HEK293 (cell line): ENCODE results near the gene RRN3.

Source experiments
- GLIS2 ChIP-seq: fragments of 450-650 bp; formaldehyde crosslinking; IDR thresholded peaks from 2 replicates; pipeline ENCODE4 v1.5.1; 2016; ENCODE audit warnings: missing biosample characterization, missing genetic modification characterization
- INSM2 ChIP-seq: fragments of 450-650 bp; formaldehyde crosslinking; IDR thresholded peaks from 2 replicates; pipeline ENCODE4 v1.5.1; 2016; ENCODE audit warnings: missing biosample characterization, missing genetic modification characterization
- KLF1 ChIP-seq: fragments of 450-650 bp; formaldehyde crosslinking; IDR thresholded peaks from 2 replicates; pipeline ENCODE4 v1.5.1; 2016; ENCODE audit warnings: missing biosample characterization, missing genetic modification characterization
- KLF8 ChIP-seq: fragments of 450-650 bp; formaldehyde crosslinking; IDR thresholded peaks from 2 replicates; pipeline ENCODE4 v1.5.1; 2016; ENCODE audit warnings: missing biosample characterization, missing genetic modification characterization
- PRDM6 ChIP-seq: fragments of 450-650 bp; formaldehyde crosslinking; IDR thresholded peaks from 2 replicates; pipeline ENCODE4 v1.5.1; 2017; ENCODE audit warnings: missing biosample characterization, missing genetic modification characterization
- SP7 ChIP-seq: fragments of 450-650 bp; formaldehyde crosslinking; IDR thresholded peaks from 2 replicates; pipeline ENCODE4 v1.5.1; 2016; ENCODE audit warnings: missing biosample characterization, missing genetic modification characterization
- WT1 ChIP-seq: fragments of 450-650 bp; formaldehyde crosslinking; IDR thresholded peaks from 2 replicates; pipeline ENCODE4 v1.5.1; 2016; ENCODE audit warnings: missing biosample characterization, missing genetic modification characterization
- ZBTB11 ChIP-seq: fragments of 450-650 bp; formaldehyde crosslinking; conservative IDR thresholded peaks from 2 replicates; pipeline ENCODE4 v1.5.1; 2016; ENCODE audit warnings: low read depth, missing biosample characterization, missing genetic modification characterization
- ZBTB6 ChIP-seq: fragments of 450-650 bp; formaldehyde crosslinking; IDR thresholded peaks from 2 replicates; pipeline ENCODE4 v1.5.1; 2017; ENCODE audit warnings: missing biosample characterization, missing genetic modification characterization
- ZEB2 ChIP-seq: fragments of 450-650 bp; formaldehyde crosslinking; IDR thresholded peaks from 2 replicates; pipeline ENCODE4 v1.5.1; 2016; ENCODE audit warnings: missing biosample characterization, missing genetic modification characterization
- ZFP41 ChIP-seq: fragments of 450-650 bp; formaldehyde crosslinking; IDR thresholded peaks from 2 replicates; pipeline ENCODE4 v1.5.1; 2016; ENCODE audit warnings: missing biosample characterization, missing genetic modification characterization, borderline replicate concordance
- ZNF140 ChIP-seq: fragments of 450-650 bp; formaldehyde crosslinking; IDR thresholded peaks from 2 replicates; pipeline ENCODE4 v1.5.1; 2016; ENCODE audit warnings: missing biosample characterization, missing genetic modification characterization
- ZNF157 ChIP-seq: fragments of 450-650 bp; formaldehyde crosslinking; IDR thresholded peaks from 2 replicates; pipeline ENCODE4 v1.5.1; 2016; ENCODE audit warnings: missing biosample characterization, missing genetic modification characterization
- ZNF19 ChIP-seq: fragments of 450-650 bp; formaldehyde crosslinking; IDR thresholded peaks from 2 replicates; pipeline ENCODE4; 2016; ENCODE audit warnings: missing biosample characterization, missing genetic modification characterization, low read depth
- ZNF274 ChIP-seq, 2 experiments: fragments of 200-500 bp in 1 of 2; fragments of 450-650 bp in 1 of 2; sonication (Bioruptor generic) in 1 of 2; formaldehyde crosslinking in 1 of 2; IDR thresholded peaks; 2 replicates each; pipeline versions ENCODE4 v1.5.1 to v1.6.1; 2014 to 2016; ENCODE audit warnings: borderline replicate concordance in 1 of 2, inconsistent platforms in 1 of 2, low read length in 1 of 2, missing biosample characterization in 1 of 2, missing genetic modification characterization in 1 of 2
- ZNF335 ChIP-seq: fragments of 450-650 bp; formaldehyde crosslinking; conservative IDR thresholded peaks from 2 replicates; pipeline ENCODE4 v1.5.1; 2016; ENCODE audit warnings: missing biosample characterization, missing genetic modification characterization
- ZNF433 ChIP-seq: fragments of 450-650 bp; formaldehyde crosslinking; IDR thresholded peaks from 2 replicates; pipeline ENCODE4 v1.5.1; 2016; ENCODE audit warnings: missing biosample characterization, missing genetic modification characterization, low read depth
- ZNF530 ChIP-seq: fragments of 450-650 bp; formaldehyde crosslinking; IDR thresholded peaks from 2 replicates; pipeline ENCODE4 v1.5.1; 2016; ENCODE audit warnings: low read depth, missing biosample characterization, missing genetic modification characterization
- ZNF776 ChIP-seq: fragments of 450-650 bp; formaldehyde crosslinking; IDR thresholded peaks from 2 replicates; pipeline ENCODE4 v1.5.0; 2017; ENCODE audit warnings: missing biosample characterization, missing genetic modification characterization, borderline replicate concordance
- ZSCAN16 ChIP-seq: fragments of 450-650 bp; formaldehyde crosslinking; IDR thresholded peaks from 2 replicates; pipeline ENCODE4 v1.5.1; 2016; ENCODE audit warnings: missing biosample characterization, missing genetic modification characterization
- ZSCAN30 ChIP-seq: fragments of 450-650 bp; IDR thresholded peaks from 2 replicates; pipeline ENCODE4 v1.5.1; 2018; ENCODE audit warnings: missing biosample characterization, mild to moderate bottlenecking, missing genetic modification characterization, moderate library complexity
- ZSCAN5A ChIP-seq: fragments of 450-650 bp; formaldehyde crosslinking; IDR thresholded peaks from 2 replicates; pipeline ENCODE4 v1.5.1; 2016; ENCODE audit warnings: missing biosample characterization, missing genetic modification characterization
- TF ChIP-seq, protein P1 (sequence below): fragments of 450-650 bp; formaldehyde crosslinking; IDR thresholded peaks from 2 replicates; pipeline ENCODE4 v1.5.0; 2017; ENCODE audit warnings: missing biosample characterization, missing genetic modification characterization, borderline replicate concordance

The RRN3 gene

DNA sequence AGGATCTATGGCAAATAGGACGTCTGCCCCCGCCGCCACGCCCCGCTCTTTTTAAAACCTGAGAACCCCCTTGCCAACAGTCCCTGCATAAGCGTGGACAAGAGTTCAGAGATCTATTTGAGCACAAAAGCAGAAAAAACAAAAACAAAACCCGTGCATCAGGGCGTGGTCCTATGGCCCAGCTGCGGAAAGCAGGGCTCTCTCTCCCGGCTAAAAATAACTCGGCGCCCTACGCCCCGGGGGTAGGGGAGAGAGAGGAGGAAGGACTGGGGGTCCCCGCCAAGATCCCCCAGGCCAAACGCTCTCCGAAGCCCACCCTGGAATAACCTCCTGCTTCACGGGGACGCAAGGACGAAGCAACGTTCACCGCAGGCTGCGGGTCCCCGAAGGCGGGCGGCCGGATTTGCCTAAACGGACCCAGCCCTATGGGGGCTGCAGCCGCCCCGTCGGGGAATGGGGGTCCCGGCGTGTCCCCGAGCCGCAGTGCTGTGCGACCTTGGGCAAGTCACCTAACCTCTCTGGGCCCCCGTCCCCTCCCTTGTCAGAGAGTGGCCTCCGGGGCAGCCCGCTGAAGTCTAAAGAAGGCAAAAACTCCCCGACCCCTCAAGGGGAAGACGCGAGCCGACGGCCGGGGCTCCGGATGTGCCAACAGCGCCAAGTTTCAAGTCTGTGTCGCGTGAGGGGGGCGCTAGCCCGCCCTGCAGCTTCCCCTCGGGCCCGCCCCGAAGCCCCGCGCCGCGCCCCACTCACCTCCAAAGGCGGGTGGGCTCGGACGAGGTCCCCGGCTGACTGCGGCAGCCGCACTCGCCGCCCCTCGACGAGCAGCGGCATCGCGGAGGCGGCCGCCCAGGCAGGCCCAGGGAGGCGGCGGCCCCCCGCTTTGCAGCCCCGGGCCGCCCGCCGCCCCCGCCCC is 38.7 kb downstream of the RRN3 start (continued):
- TF ChIP-seq ZFP41 (tag by site-specific recombination) = no peak
- peak; percentile 40; the same call in 1 of the 2 replicates for TF ChIP-seq ZSCAN30 (tag by site-specific recombination)
- no peak for TF ChIP-seq ZNF19 (tag by site-specific recombination)
- no peak for TF ChIP-seq ZNF776 (tag by site-specific recombination)
- no peak for TF ChIP-seq ZEB2 (tag by site-specific recombination)
- TF ChIP-seq, protein P1, sequence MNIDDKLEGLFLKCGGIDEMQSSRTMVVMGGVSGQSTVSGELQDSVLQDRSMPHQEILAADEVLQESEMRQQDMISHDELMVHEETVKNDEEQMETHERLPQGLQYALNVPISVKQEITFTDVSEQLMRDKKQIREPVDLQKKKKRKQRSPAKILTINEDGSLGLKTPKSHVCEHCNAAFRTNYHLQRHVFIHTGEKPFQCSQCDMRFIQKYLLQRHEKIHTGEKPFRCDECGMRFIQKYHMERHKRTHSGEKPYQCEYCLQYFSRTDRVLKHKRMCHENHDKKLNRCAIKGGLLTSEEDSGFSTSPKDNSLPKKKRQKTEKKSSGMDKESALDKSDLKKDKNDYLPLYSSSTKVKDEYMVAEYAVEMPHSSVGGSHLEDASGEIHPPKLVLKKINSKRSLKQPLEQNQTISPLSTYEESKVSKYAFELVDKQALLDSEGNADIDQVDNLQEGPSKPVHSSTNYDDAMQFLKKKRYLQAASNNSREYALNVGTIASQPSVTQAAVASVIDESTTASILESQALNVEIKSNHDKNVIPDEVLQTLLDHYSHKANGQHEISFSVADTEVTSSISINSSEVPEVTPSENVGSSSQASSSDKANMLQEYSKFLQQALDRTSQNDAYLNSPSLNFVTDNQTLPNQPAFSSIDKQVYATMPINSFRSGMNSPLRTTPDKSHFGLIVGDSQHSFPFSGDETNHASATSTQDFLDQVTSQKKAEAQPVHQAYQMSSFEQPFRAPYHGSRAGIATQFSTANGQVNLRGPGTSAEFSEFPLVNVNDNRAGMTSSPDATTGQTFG = no peak
- no peak for TF ChIP-seq ZNF157 (tag by site-specific recombination)
- TF ChIP-seq ZBTB11 = no peak
- TF ChIP-seq SP7 (tag by site-specific recombination) = no peak
- peak; percentile 40; the same call in 1 of the 2 replicates for TF ChIP-seq KLF8 (tag by site-specific recombination)
- TF ChIP-seq ZNF140 (tag by site-specific recombination) = no peak
- 0 out of 2 replicates have a peak, but pooled peaks have one; percentile 8 for TF ChIP-seq KLF1
- peak; percentile 44; the same call in 1 of the 2 replicates for TF ChIP-seq ZNF335 (tag by site-specific recombination)
- TF ChIP-seq ZNF530 = no peak
- TF ChIP-seq INSM2 = no peak
- TF ChIP-seq ZNF274 (IDR thresholded peaks at IDR 0.05; ENCODE audit: low read length) = no peak
- TF ChIP-seq ZNF274 (tag by site-specific recombination; IDR thresholded peaks at IDR 0.05; ENCODE audit: borderline replicate concordance) = no peak
- peak; percentile 61 for TF ChIP-seq GLIS2 (tag by site-specific recombination)
- no peak for TF ChIP-seq ZSCAN16 (tag by site-specific recombination)
- no peak for TF ChIP-seq WT1 (tag by site-specific recombination)
- no peak for TF ChIP-seq ZBTB6 (tag by site-specific recombination)
- 0 out of 2 replicates have a peak, but pooled peaks have one; percentile 52 for TF ChIP-seq ZSCAN5A (tag by site-specific recombination)
- TF ChIP-seq ZNF433 (tag by site-specific recombination) = no peak
- no peak for TF ChIP-seq PRDM6
